ENCODE results near the gene BCAS4. TPM values are rescaled to one million over a fixed set of nuclear protein-coding genes. Genes with fewer than 3 reads are reported as not detected.
A peak's percentile ranks its signal among the peaks of the same experiment; 100 is the strongest.

Gene BCAS4
- total and polyA plus RNA-seq, 2 experiments from 2014 or later: 22.2 to 24.8 TPM

GRCh38 chr20:50854506-50855249 is 59.8 kb downstream of the BCAS4 start:
- Histone ChIP-seq H3K4me2 (no peak overlapping the region), H4K20me1 (replicated peaks; ENCODE audit: insufficient read depth) (no peaks in the 10 kb centered on the region), H3K79me2 (replicated peaks; ENCODE audit: insufficient read depth) (no peaks in the 10 kb centered on the region), H3K4me3 (no peak overlapping the region), H3K27ac (ENCODE audit: low read depth) (0 out of 2 replicates have a peak overlapping the region, but pooled peaks have one; percentile 66), H2AFZ (no peak overlapping the region), H3F3A (replicated peaks; ENCODE audit: low read depth) (no peaks in the 10 kb centered on the region), H3K27me3 (ENCODE audit: insufficient read depth) (no peaks in the 10 kb centered on the region), H3K4me1 (ENCODE audit: insufficient read depth) (peaks cover 14% of the 10 kb centered on the region), H3K9me2 (ENCODE audit: insufficient read depth) (no peaks in the 10 kb centered on the region), H3K36me3 (ENCODE audit: insufficient read depth) (no peaks in the 10 kb centered on the region)
- Mint-ChIP-seq H3K4me3 (no peak overlapping the region), H3K36me3 (ENCODE audit: low read depth) (no peaks in the 10 kb centered on the region), H3K27ac (no peak overlapping the region), H3K9me3 (no peaks in the 10 kb centered on the region; the same call in 2 of the 3 replicates), H3K4me1 (peaks cover 34% of the 10 kb centered on the region), H3K27me3 (ENCODE audit: insufficient read depth, low read depth, poor library complexity) (peaks cover 13% of the 10 kb centered on the region)
- DNase-seq (ENCODE audit: low spot score): no peak
- TF ChIP-seq ETS1 (IDR thresholded peaks at IDR 0.05) (no peak), STAT1 (IDR thresholded peaks at IDR 0.05; ENCODE audit: unreplicated experiment) (no peak), ZNF114 (CRISPR knock-in tag; IDR thresholded peaks at IDR 0.05) (no peak), POLR2AphosphoS5 (IDR thresholded peaks at IDR 0.05; ENCODE audit: low read depth) (no peak)
- ATAC-seq: no peak

- Mint-ChIP-seq H3K4me1 (peaks cover 27% of the 10 kb centered on the region), H3K4me3 (no peak overlapping the region), H3K36me3 (ENCODE audit: low read depth) (no peaks in the 10 kb centered on the region), H3K9me3 (no peaks in the 10 kb centered on the region; the same call in 2 of the 3 replicates), H3K27me3 (ENCODE audit: insufficient read depth, low read depth, poor library complexity) (peaks cover 13% of the 10 kb centered on the region), H3K27ac (peak overlapping the region; percentile 68; the same call in 1 of the 2 replicates)
- Histone ChIP-seq H3K79me2 (replicated peaks; ENCODE audit: insufficient read depth) (no peaks in the 10 kb centered on the region), H3F3A (replicated peaks; ENCODE audit: low read depth) (no peaks in the 10 kb centered on the region), H3K4me1 (ENCODE audit: insufficient read depth) (peaks cover 9% of the 10 kb centered on the region), H3K4me2 (no peak overlapping the region), H3K4me3 (no peak overlapping the region), H2AFZ (no peak overlapping the region), H3K9me2 (ENCODE audit: insufficient read depth) (no peaks in the 10 kb centered on the region), H3K36me3 (ENCODE audit: insufficient read depth) (no peaks in the 10 kb centered on the region), H3K27ac (ENCODE audit: low read depth) (0 out of 2 replicates have a peak overlapping the region, but pooled peaks have one; percentile 66), H3K27me3 (ENCODE audit: insufficient read depth) (no peaks in the 10 kb centered on the region), H4K20me1 (replicated peaks; ENCODE audit: insufficient read depth) (no peaks in the 10 kb centered on the region)
- TF ChIP-seq, protein P1, sequence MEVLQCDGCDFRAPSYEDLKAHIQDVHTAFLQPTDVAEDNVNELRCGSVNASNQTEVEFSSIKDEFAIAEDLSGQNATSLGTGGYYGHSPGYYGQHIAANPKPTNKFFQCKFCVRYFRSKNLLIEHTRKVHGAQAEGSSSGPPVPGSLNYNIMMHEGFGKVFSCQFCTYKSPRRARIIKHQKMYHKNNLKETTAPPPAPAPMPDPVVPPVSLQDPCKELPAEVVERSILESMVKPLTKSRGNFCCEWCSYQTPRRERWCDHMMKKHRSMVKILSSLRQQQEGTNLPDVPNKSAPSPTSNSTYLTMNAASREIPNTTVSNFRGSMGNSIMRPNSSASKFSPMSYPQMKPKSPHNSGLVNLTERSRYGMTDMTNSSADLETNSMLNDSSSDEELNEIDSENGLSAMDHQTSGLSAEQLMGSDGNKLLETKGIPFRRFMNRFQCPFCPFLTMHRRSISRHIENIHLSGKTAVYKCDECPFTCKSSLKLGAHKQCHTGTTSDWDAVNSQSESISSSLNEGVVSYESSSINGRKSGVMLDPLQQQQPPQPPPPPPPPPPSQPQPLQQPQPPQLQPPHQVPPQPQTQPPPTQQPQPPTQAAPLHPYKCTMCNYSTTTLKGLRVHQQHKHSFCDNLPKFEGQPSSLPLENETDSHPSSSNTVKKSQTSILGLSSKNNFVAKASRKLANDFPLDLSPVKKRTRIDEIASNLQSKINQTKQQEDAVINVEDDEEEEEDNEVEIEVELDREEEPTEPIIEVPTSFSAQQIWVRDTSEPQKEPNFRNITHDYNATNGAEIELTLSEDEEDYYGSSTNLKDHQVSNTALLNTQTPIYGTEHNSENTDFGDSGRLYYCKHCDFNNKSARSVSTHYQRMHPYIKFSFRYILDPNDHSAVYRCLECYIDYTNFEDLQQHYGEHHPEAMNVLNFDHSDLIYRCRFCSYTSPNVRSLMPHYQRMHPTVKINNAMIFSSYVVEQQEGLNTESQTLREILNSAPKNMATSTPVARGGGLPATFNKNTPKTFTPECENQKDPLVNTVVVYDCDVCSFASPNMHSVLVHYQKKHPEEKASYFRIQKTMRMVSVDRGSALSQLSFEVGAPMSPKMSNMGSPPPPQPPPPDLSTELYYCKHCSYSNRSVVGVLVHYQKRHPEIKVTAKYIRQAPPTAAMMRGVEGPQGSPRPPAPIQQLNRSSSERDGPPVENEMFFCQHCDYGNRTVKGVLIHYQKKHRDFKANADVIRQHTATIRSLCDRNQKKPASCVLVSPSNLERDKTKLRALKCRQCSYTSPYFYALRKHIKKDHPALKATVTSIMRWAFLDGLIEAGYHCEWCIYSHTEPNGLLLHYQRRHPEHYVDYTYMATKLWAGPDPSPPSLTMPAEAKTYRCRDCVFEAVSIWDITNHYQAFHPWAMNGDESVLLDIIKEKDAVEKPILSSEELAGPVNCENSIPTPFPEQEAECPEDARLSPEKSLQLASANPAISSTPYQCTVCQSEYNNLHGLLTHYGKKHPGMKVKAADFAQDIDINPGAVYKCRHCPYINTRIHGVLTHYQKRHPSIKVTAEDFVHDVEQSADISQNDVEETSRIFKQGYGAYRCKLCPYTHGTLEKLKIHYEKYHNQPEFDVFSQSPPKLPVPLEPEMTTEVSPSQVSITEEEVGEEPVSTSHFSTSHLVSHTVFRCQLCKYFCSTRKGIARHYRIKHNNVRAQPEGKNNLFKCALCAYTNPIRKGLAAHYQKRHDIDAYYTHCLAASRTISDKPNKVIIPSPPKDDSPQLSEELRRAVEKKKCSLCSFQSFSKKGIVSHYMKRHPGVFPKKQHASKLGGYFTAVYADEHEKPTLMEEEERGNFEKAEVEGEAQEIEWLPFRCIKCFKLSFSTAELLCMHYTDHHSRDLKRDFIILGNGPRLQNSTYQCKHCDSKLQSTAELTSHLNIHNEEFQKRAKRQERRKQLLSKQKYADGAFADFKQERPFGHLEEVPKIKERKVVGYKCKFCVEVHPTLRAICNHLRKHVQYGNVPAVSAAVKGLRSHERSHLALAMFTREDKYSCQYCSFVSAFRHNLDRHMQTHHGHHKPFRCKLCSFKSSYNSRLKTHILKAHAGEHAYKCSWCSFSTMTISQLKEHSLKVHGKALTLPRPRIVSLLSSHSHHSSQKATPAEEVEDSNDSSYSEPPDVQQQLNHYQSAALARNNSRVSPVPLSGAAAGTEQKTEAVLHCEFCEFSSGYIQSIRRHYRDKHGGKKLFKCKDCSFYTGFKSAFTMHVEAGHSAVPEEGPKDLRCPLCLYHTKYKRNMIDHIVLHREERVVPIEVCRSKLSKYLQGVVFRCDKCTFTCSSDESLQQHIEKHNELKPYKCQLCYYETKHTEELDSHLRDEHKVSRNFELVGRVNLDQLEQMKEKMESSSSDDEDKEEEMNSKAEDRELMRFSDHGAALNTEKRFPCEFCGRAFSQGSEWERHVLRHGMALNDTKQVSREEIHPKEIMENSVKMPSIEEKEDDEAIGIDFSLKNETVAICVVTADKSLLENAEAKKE (CRISPR knock-in tag; IDR thresholded peaks at IDR 0.05): no peak
- ATAC-seq (peak; percentile 74), DNase-seq (ENCODE audit: low spot score) (peak; percentile 66)
Measured at GRCh38 chr20:50855498-50856474, 60.9 kb downstream of the BCAS4 start.

Measured in GM23338 (cell line).